SK-N-SH (cell line): ENCODE results near the gene GSG1L. TPM values are rescaled to one million over a fixed set of nuclear protein-coding genes. Genes with fewer than 3 reads are reported as not detected.

ENCODE experiments used
- CTCF ChIA-PET: fragments of 300-600, 350-600 bp; formaldehyde crosslinking; extraction: SDS; loops from one replicate; lab custom pipeline; 2021; lab: Yijun Ruan, JAX
- POLR2A ChIA-PET: fragments of 350-600 bp; sonication (Branson Sonifier 250); formaldehyde crosslinking; extraction: SDS; loops from one replicate; lab custom pipeline; 2020; ENCODE audit warnings: antibody characterized with exemption, inconsistent platforms; lab: Yijun Ruan, JAX
- DNase-seq: peaks from one replicate; pipeline ENCODE4 v3.0.0; 2012
- H2AFZ ChIP-seq: fragments of 200-600 bp; sonication (generic); 2 replicates; pipeline ENCODE4 v1.8.1; 2016; ENCODE audit warnings: antibody characterized with exemption, mild to moderate bottlenecking, low read depth
- H3F3A ChIP-seq: fragments of 200-600 bp; sonication (generic); replicated peaks from 2 replicates; pipeline ENCODE3; 2016; ENCODE audit warnings: antibody characterized with exemption, mild to moderate bottlenecking; ENCODE audit not compliant: insufficient read depth
- H3K27ac ChIP-seq, 2 experiments: fragments of 200-500 bp in 1 of 2; fragments of 200-600 bp in 1 of 2; sonication (Bioruptor generic) in 1 of 2; sonication (generic), shearing (Covaris generic) in 1 of 2; 2 replicates each; pipeline versions ENCODE4 v1.5.1 to v1.6.1; 2014 to 2016; ENCODE audit warnings: low read depth in 2 of 2, inconsistent platforms in 1 of 2, low read length in 1 of 2, mild to moderate bottlenecking in 1 of 2, mixed read lengths in 1 of 2
- H3K27me3 ChIP-seq: fragments of 200-600 bp; sonication (generic), shearing (Covaris generic); 2 replicates; pipeline ENCODE4 v1.6.1; 2016; ENCODE audit warnings: mixed run types; ENCODE audit not compliant: insufficient read depth
- H3K36me3 ChIP-seq, 2 experiments: fragments of 200-500 bp in 1 of 2; fragments of 200-600 bp in 1 of 2; sonication (Bioruptor generic) in 1 of 2; sonication (generic) in 1 of 2; replicated peaks in 1 of 2; 2 replicates each; pipeline versions ENCODE3 to v1.5.1; 2014 to 2016; ENCODE audit warnings: low read length in 1 of 2, mild to moderate bottlenecking in 1 of 2; ENCODE audit not compliant: insufficient read depth in 2 of 2, control insufficient read depth in 1 of 2
- H3K4me1 ChIP-seq, 2 experiments: fragments of 200-500 bp in 1 of 2; fragments of 200-600 bp in 1 of 2; sonication (Bioruptor generic) in 1 of 2; sonication (generic), shearing (Covaris generic) in 1 of 2; 2 replicates each; pipeline versions ENCODE4 v1.5.1 to v1.6.1; 2014 to 2016; ENCODE audit warnings: low read depth in 1 of 2, low read length in 1 of 2, mixed run types in 1 of 2; ENCODE audit not compliant: insufficient read depth in 2 of 2, control insufficient read depth in 1 of 2
- H3K4me2 ChIP-seq: fragments of 200-600 bp; sonication (generic), shearing (Covaris generic); 2 replicates; pipeline ENCODE4 v1.6.1; 2017; ENCODE audit warnings: mixed run types
- H3K4me3 ChIP-seq, 2 experiments: fragments of 200-500 bp in 1 of 2; fragments of 200-600 bp in 1 of 2; sonication (Bioruptor generic) in 1 of 2; sonication (generic), shearing (Covaris generic) in 1 of 2; 2 replicates each; pipeline versions ENCODE4 v1.5.1 to v1.8.1; 2014 to 2016; ENCODE audit warnings: low read depth in 2 of 2, inconsistent platforms in 1 of 2, low read length in 1 of 2, mild to moderate bottlenecking in 1 of 2, mixed read lengths in 1 of 2, moderate library complexity in 1 of 2
- H3K79me2 ChIP-seq: fragments of 200-600 bp; sonication (generic); 2 replicates; pipeline ENCODE4 v1.8.1; 2017; ENCODE audit warnings: mild to moderate bottlenecking; ENCODE audit not compliant: insufficient read depth
- H3K9ac ChIP-seq: fragments of 200-600 bp; sonication (generic); 2 replicates; pipeline ENCODE4 v1.6.1; 2017; ENCODE audit warnings: mixed run types
- H3K9me2 ChIP-seq: fragments of 200-600 bp; sonication (generic); 2 replicates; pipeline ENCODE4 v1.6.1; 2017; ENCODE audit warnings: mixed run types
- H3K9me3 ChIP-seq: fragments of 200-600 bp; sonication (generic); 2 replicates; pipeline ENCODE4 v1.6.1; 2017; ENCODE audit warnings: mixed run types, mild to moderate bottlenecking, moderate library complexity
- H4K20me1 ChIP-seq: fragments of 200-600 bp; sonication (generic); 2 replicates; pipeline ENCODE4 v1.6.1; 2017; ENCODE audit warnings: mild to moderate bottlenecking, mixed run types; ENCODE audit not compliant: insufficient read depth
- EZH2phosphoT487 ChIP-seq: fragments of 200-600 bp; sonication (generic); IDR thresholded peaks from 2 replicates; pipeline ENCODE4 v1.6.1; 2017; ENCODE audit warnings: low read depth, mixed run types, mild to moderate bottlenecking, antibody characterized with exemption, moderate library complexity, borderline replicate concordance
- FOSL2 ChIP-seq: IDR thresholded peaks from 2 replicates; pipeline ENCODE4 v1.4.0; 2012; ENCODE audit warnings: low read depth, mild to moderate bottlenecking, moderate library complexity, borderline replicate concordance
- GABPA ChIP-seq: IDR thresholded peaks from 2 replicates; pipeline ENCODE4 v1.4.0; 2012; ENCODE audit warnings: low read depth, mild to moderate bottlenecking
- JUND ChIP-seq: IDR thresholded peaks from 2 replicates; pipeline ENCODE4 v1.4.0; 2012
- MEF2A ChIP-seq: IDR thresholded peaks from 2 replicates; pipeline ENCODE4 v1.4.0; 2012; ENCODE audit warnings: low read depth, borderline replicate concordance
- POLR2AphosphoS5 ChIP-seq: IDR thresholded peaks from 2 replicates; pipeline ENCODE4 v1.6.1; 2012; ENCODE audit warnings: low read depth, low read length
- RAD21 ChIP-seq: IDR thresholded peaks from 2 replicates; pipeline ENCODE4 v1.6.1; 2012; ENCODE audit warnings: mild to moderate bottlenecking, low read length
- RFX5 ChIP-seq: IDR thresholded peaks from 2 replicates; pipeline ENCODE4 v1.6.1; 2012; ENCODE audit warnings: mild to moderate bottlenecking, improper control_type of control experiment, low read length
- RXRA ChIP-seq: IDR thresholded peaks from 2 replicates; pipeline ENCODE4 v1.4.0; 2012; ENCODE audit warnings: low read depth, mild to moderate bottlenecking, borderline replicate concordance
- USF2 ChIP-seq: fragments of 150-350 bp; IDR thresholded peaks from 2 replicates; pipeline ENCODE4 v1.6.1; 2017; ENCODE audit warnings: antibody characterized with exemption, low read length, low read depth, borderline replicate concordance
- ZBTB33 ChIP-seq: IDR thresholded peaks from 2 replicates; pipeline ENCODE4 v1.4.0; 2012; ENCODE audit warnings: low read depth, borderline replicate concordance
- WGBS: methylation state at CpG from one replicate; pipeline ENCODE4 v1.1.6; 2017; ENCODE audit warnings: low lambda C conversion rate; 5-methylcytosine and 5-hydroxymethylcytosine counted together
- polyA plus RNA-seq, 3 experiments: library from polyadenylated mRNA; depleted of rRNA; stranded (reverse); fragments of >200 nt; gene quantifications; 2 replicates each; pipeline ENCODE4 v1.2.3, GENCODE V29; 2012
- TF ChIP-seq, protein P1 (sequence below): fragments of 200-600 bp; sonication (generic); IDR thresholded peaks from 2 replicates; pipeline ENCODE4 v1.6.1; 2017; ENCODE audit warnings: antibody characterized with exemption, mild to moderate bottlenecking, moderate library complexity

The GSG1L gene
- polyA plus RNA-seq, 1 of the 3 experiments (the other 2 are of a cell fraction), result not detected

- TF ChIP-seq ZBTB33 (no peak), RXRA (no peak), RAD21 (no peak), FOSL2 (no peak), JUND (no peak), GABPA (no peak)
- TF ChIP-seq, protein P1, sequence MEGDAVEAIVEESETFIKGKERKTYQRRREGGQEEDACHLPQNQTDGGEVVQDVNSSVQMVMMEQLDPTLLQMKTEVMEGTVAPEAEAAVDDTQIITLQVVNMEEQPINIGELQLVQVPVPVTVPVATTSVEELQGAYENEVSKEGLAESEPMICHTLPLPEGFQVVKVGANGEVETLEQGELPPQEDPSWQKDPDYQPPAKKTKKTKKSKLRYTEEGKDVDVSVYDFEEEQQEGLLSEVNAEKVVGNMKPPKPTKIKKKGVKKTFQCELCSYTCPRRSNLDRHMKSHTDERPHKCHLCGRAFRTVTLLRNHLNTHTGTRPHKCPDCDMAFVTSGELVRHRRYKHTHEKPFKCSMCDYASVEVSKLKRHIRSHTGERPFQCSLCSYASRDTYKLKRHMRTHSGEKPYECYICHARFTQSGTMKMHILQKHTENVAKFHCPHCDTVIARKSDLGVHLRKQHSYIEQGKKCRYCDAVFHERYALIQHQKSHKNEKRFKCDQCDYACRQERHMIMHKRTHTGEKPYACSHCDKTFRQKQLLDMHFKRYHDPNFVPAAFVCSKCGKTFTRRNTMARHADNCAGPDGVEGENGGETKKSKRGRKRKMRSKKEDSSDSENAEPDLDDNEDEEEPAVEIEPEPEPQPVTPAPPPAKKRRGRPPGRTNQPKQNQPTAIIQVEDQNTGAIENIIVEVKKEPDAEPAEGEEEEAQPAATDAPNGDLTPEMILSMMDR, result no peak
Measured at GRCh38 chr16:27901956-27902355, 161.6 kb downstream of the GSG1L start (continued).

GRCh38 chr16:27899736-27900135 is 163.8 kb downstream of the GSG1L start:
- no peak overlapping the region for H3K27ac ChIP-seq
- no peak overlapping the region for H3K9ac ChIP-seq
- TF ChIP-seq USF2 (no peak), POLR2AphosphoS5 (no peak), MEF2A (no peak), RFX5 (no peak), EZH2phosphoT487 (no peak), RXRA (no peak), ZBTB33 (no peak)
- TF ChIP-seq, protein P1, result no peak
- TF ChIP-seq, all 33 proteins: peak for 0
- no peaks in the 10 kb centered on the region for H3K79me2 ChIP-seq
- no peak overlapping the region for H2AFZ ChIP-seq
- no peaks in the 10 kb centered on the region for H4K20me1 ChIP-seq
- no peak overlapping the region for H3K4me2 ChIP-seq
- no peaks in the 10 kb centered on the region for H3K9me2 ChIP-seq
- ChIA-PET POLR2A (interaction anchor here (0.6 kb wide), 1 partner anchor 18 kb away, joined by 3 read pairs; no protein-coding TSS in a partner anchor), CTCF (interaction anchor here (1.9 kb wide), 1 partner anchor 171 kb away, joined by 7 read pairs; no protein-coding TSS in a partner anchor)
- H3F3A ChIP-seq, result no peaks in the 10 kb centered on the region
- no peaks in the 10 kb centered on the region; the same call in 1 of the 2 replicates for H3K27me3 ChIP-seq
- no peaks in the 10 kb centered on the region for H3K9me3 ChIP-seq
- no peaks in the 10 kb centered on the region for H3K36me3 ChIP-seq
- 11% methylated on average over 4 of the region's 4 CpGs for WGBS
- no peaks in the 10 kb centered on the region for H3K4me1 ChIP-seq
- no peak overlapping the region for H3K4me3 ChIP-seq
- no peak for DNase-seq
